ENCODE measurements around the gene BRD4. TPM values are rescaled to one million over a fixed set of nuclear protein-coding genes. Genes with fewer than 3 reads are reported as not detected.
A peak's percentile ranks its signal among the peaks of the same experiment; 100 is the strongest.

The BRD4 gene
- total RNA-seq, 4 donors from 2014 or later, result 39.5 to 87.9 (median 61.2) TPM

GRCh38 chr19:15305582-15306334 is 26.6 kb downstream of the BRD4 start:
- Histone ChIP-seq H3K9me3 (no peaks in the 10 kb centered on the region), H3K27me3 (no peaks in the 10 kb centered on the region), H3K4me1 (peaks cover 18 to 61% (median 38%) of the 10 kb centered on the region in 4 donors), H3K36me3 (no peaks in the 10 kb centered on the region), H3K27ac (no peak overlapping the region), H3K4me3 (no peak overlapping the region)
- TF ChIP-seq POLR2A (IDR thresholded peaks at IDR 0.05) (no peak), POLR2AphosphoS5 (IDR thresholded peaks at IDR 0.05) (no peak), CTCF (IDR thresholded peaks at IDR 0.05) (no peak), EP300 (IDR thresholded peaks at IDR 0.05; ENCODE audit: low read depth) (no peak)
- no peak for DNase-seq
- in situ Hi-C loops (cut with MboI; ENCODE audit: low pct_ligation_motif_present in 1 of 4, low pct_unique_long_range_greater_than_20kb in 1 of 4, low sequenced_read_pairs in 3 of 4) (no loop called here), intact Hi-C loops (cut with DNase I; ENCODE audit: low total_unique reads) (no loop called here)
- 86 to 100% methylated on average over 1 to 3 of the region's 3 CpGs for WGBS, 2 donors (ENCODE audit: low coverage in 1 of 2)

- in situ Hi-C loops (cut with MboI; ENCODE audit: low pct_ligation_motif_present in 1 of 4, low pct_unique_long_range_greater_than_20kb in 1 of 4, low sequenced_read_pairs in 3 of 4), result no loop called here
- TF ChIP-seq CTCF (IDR thresholded peaks at IDR 0.05), result no peak
- TF ChIP-seq EP300 (IDR thresholded peaks at IDR 0.05; ENCODE audit: low read depth), result no peak
- TF ChIP-seq POLR2AphosphoS5 (IDR thresholded peaks at IDR 0.05), result peak; percentile 5 to 42 (median 11)
- no peak for TF ChIP-seq POLR2A (IDR thresholded peaks at IDR 0.05)
- Histone ChIP-seq H3K4me1 (peaks cover 21 to 75% (median 47%) of the 10 kb centered on the region in 4 donors), H3K27me3 (no peaks in the 10 kb centered on the region), H3K27ac (peak overlapping the region; percentile 24 to 64 (median 44)), H3K9me3 (no peaks in the 10 kb centered on the region), H3K4me3 (no peak overlapping the region), H3K36me3 (no peaks in the 10 kb centered on the region)
- DNase-seq, result no peak
- 43 to 45% methylated on average over 6 to 10 of the region's 10 CpGs for WGBS, 2 donors (ENCODE audit: low coverage in 1 of 2)
- intact Hi-C loops (cut with DNase I; ENCODE audit: low total_unique reads), result no loop called here
Observed at GRCh38 chr19:15304140-15304705, 28.1 kb downstream of the BRD4 start.

- DNase-seq, result no peak
- Histone ChIP-seq H3K4me1 (peaks cover 24 to 85% (median 57%) of the 10 kb centered on the region in 4 donors), H3K4me3 (no peak overlapping the region), H3K27ac (peak overlapping the region; percentile 24 to 64 (median 44)), H3K27me3 (no peaks in the 10 kb centered on the region), H3K9me3 (no peaks in the 10 kb centered on the region), H3K36me3 (no peaks in the 10 kb centered on the region)
- 23 to 25% methylated on average over 3 to 7 of the region's 7 CpGs for WGBS, 2 donors (ENCODE audit: low coverage in 1 of 2)
- in situ Hi-C loops (cut with MboI; ENCODE audit: low pct_ligation_motif_present in 1 of 4, low pct_unique_long_range_greater_than_20kb in 1 of 4, low sequenced_read_pairs in 3 of 4) (no loop called here), intact Hi-C loops (cut with DNase I; ENCODE audit: low total_unique reads) (no loop called here)
- TF ChIP-seq CTCF (IDR thresholded peaks at IDR 0.05), result no peak
- no peak for TF ChIP-seq POLR2AphosphoS5 (IDR thresholded peaks at IDR 0.05)
- TF ChIP-seq EP300 (IDR thresholded peaks at IDR 0.05; ENCODE audit: low read depth), result no peak
- TF ChIP-seq POLR2A (IDR thresholded peaks at IDR 0.05), result no peak
Observed at GRCh38 chr19:15303105-15303780, 29.1 kb downstream of the BRD4 start.

- no peak for DNase-seq
- Histone ChIP-seq H3K36me3 (no peaks in the 10 kb centered on the region), H3K4me3 (no peak overlapping the region), H3K4me1 (peaks cover 48 to 97% (median 79%) of the 10 kb centered on the region in 4 donors), H3K27me3 (no peaks in the 10 kb centered on the region), H3K9me3 (no peaks in the 10 kb centered on the region), H3K27ac (peak overlapping the region in 1 of 4 donors; percentile 31)
- no peak for TF ChIP-seq POLR2A (IDR thresholded peaks at IDR 0.05)
- no peak for TF ChIP-seq POLR2AphosphoS5 (IDR thresholded peaks at IDR 0.05)
- TF ChIP-seq CTCF (IDR thresholded peaks at IDR 0.05), result no peak
- TF ChIP-seq EP300 (IDR thresholded peaks at IDR 0.05; ENCODE audit: low read depth), result no peak
- intact Hi-C loops (cut with DNase I; ENCODE audit: low total_unique reads) (loop anchor here (2.0 kb wide), 1 partner anchor 36 kb away; no protein-coding TSS in a partner anchor), in situ Hi-C loops (cut with MboI; ENCODE audit: low pct_ligation_motif_present in 1 of 4, low pct_unique_long_range_greater_than_20kb in 1 of 4, low sequenced_read_pairs in 3 of 4) (no loop called here)
- WGBS, 2 donors (ENCODE audit: low coverage in 1 of 2), result 65 to 76% methylated on average over 5 to 6 of the region's 6 CpGs
Observed at GRCh38 chr19:15300533-15301197, 31.7 kb downstream of the BRD4 start.
